ENCODE data around the gene SLC1A5. TPM values are rescaled to one million over a fixed set of nuclear protein-coding genes. Genes with fewer than 3 reads are reported as not detected.
A peak's percentile ranks its signal among the peaks of the same experiment; 100 is the strongest.

The SLC1A5 gene
- total RNA-seq, 2 donors from 2014 or later: 88.5 to 145 TPM

GRCh38 chr19:46755077-46755852 lies 33.1 kb downstream of the SLC1A5 start:
- intact Hi-C loops (cut with DNase I, micrococcal nuclease): loop anchor here in 1 of 2 donors (5.0 kb wide), 1 partner anchor 87 kb away; no protein-coding TSS in a partner anchor
- ATAC-seq: no peak
- DNase-seq: no peak

- DNase-seq: peak in 1 of 2 donors; percentile 85
- peak; percentile 57 for ATAC-seq
- intact Hi-C loops (cut with DNase I, micrococcal nuclease): no loop called here
Measured at GRCh38 chr19:46753420-46754155, 34.8 kb downstream of the SLC1A5 start.

GRCh38 chr19:46748325-46749109 lies 39.9 kb downstream of the SLC1A5 start:
- intact Hi-C loops (cut with DNase I, micrococcal nuclease): no loop called here
- ATAC-seq (no peak), DNase-seq (peak in 1 of 2 donors; percentile 86)

- intact Hi-C loops (cut with DNase I, micrococcal nuclease): no loop called here
- ATAC-seq (peak; percentile 75), DNase-seq (peak in 1 of 2 donors; percentile 62)
Measured at GRCh38 chr19:46746281-46747057, 41.9 kb downstream of the SLC1A5 start, which contains the start of gene STRN4. Gene STRN4, minus strand, starts transcription at chr19:46746450. Its CDS starts 20 bp downstream, at chr19:46746430.

- intact Hi-C loops (cut with DNase I, micrococcal nuclease): no loop called here
- DNase-seq: no peak
- ATAC-seq: peak; percentile 58
Measured at GRCh38 chr19:46745521-46746280, 42.7 kb downstream of the SLC1A5 start, which contains the start of gene FKRP. Gene FKRP, plus strand, starts transcription at chr19:46746057. Its CDS starts 9,394 bp downstream, at chr19:46755451.

GRCh38 chr19:46745030-46745429 lies 43.4 kb downstream of the SLC1A5 start:
- intact Hi-C loops (cut with DNase I, micrococcal nuclease): no loop called here
- peak; percentile 26 for ATAC-seq
- DNase-seq: no peak

- DNase-seq (no peak), ATAC-seq (no peak)
- intact Hi-C loops (cut with DNase I, micrococcal nuclease): no loop called here
Measured at GRCh38 chr19:46744005-46744691, 44.2 kb downstream of the SLC1A5 start.

- DNase-seq (no peak), ATAC-seq (no peak)
- intact Hi-C loops (cut with DNase I, micrococcal nuclease): no loop called here
Measured at GRCh38 chr19:46742926-46743480, 45.4 kb downstream of the SLC1A5 start.

GRCh38 chr19:46741447-46741846 lies 46.9 kb downstream of the SLC1A5 start:
- DNase-seq (no peak), ATAC-seq (no peak)
- intact Hi-C loops (cut with DNase I, micrococcal nuclease): no loop called here

- ATAC-seq (peak; percentile 8), DNase-seq (no peak)
- intact Hi-C loops (cut with DNase I, micrococcal nuclease): no loop called here
Measured at GRCh38 chr19:46739290-46739771, 49.1 kb downstream of the SLC1A5 start.

- ATAC-seq: no peak
- intact Hi-C loops (cut with DNase I, micrococcal nuclease): no loop called here
- no peak for DNase-seq
Measured at GRCh38 chr19:46737761-46738171, 50.6 kb downstream of the SLC1A5 start.

GRCh38 chr19:46737298-46737654 lies 51.1 kb downstream of the SLC1A5 start:
- no peak for ATAC-seq
- intact Hi-C loops (cut with DNase I, micrococcal nuclease): no loop called here

GRCh38 chr19:46736531-46737297 lies 51.7 kb downstream of the SLC1A5 start:
- no peak for ATAC-seq
- intact Hi-C loops (cut with DNase I, micrococcal nuclease): no loop called here
- DNase-seq: no peak

More at GRCh38 chr19:46737298-46737654, 51.1 kb downstream of the SLC1A5 start:
- DNase-seq: no peak

- intact Hi-C loops (cut with DNase I, micrococcal nuclease): no loop called here
- no peak for ATAC-seq
- no peak for DNase-seq
Measured at GRCh38 chr19:46733690-46734292, 54.6 kb downstream of the SLC1A5 start.

- ATAC-seq (no peak), DNase-seq (no peak)
- intact Hi-C loops (cut with DNase I, micrococcal nuclease): no loop called here
Measured at GRCh38 chr19:46732966-46733689, 55.3 kb downstream of the SLC1A5 start.
